Neural cell (in vitro differentiated cells): ENCODE data around the gene CPNE4.

ENCODE experiments used
- MXI1 ChIP-seq: fragments of 450-650 bp; conservative IDR thresholded peaks from 2 replicates; pipeline ENCODE4 v1.6.1; 2014; ENCODE audit warnings: antibody characterized with exemption, mild to moderate bottlenecking; ENCODE audit not compliant: poor library complexity, severe bottlenecking
- TF ChIP-seq, protein P1 (sequence below): fragments of 450-650 bp; IDR thresholded peaks from 2 replicates; pipeline ENCODE4 v1.5.1; 2014; ENCODE audit warnings: antibody characterized with exemption, mild to moderate bottlenecking, moderate library complexity; ENCODE audit not compliant: poor library complexity, severe bottlenecking

DNA sequence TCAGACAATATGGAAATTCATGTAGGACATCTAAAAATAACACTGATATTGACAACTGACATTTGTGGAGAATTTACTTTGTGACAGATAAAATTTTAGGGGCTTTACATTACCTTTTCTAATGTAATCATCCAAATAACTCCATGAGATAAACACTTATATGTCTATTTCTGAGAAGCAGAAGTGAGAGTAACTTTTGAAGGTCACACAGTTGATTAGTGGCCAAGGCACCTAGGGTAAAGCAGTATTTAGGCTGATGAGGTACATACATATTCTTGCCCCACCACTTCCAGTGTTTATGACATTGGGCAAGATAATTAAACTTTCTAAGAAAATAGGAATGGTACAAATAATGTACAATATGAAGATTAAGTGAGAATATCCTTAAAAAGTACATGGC is 248.4 kb downstream of the CPNE4 start:
- no peak for TF ChIP-seq MXI1
- TF ChIP-seq, protein P1, sequence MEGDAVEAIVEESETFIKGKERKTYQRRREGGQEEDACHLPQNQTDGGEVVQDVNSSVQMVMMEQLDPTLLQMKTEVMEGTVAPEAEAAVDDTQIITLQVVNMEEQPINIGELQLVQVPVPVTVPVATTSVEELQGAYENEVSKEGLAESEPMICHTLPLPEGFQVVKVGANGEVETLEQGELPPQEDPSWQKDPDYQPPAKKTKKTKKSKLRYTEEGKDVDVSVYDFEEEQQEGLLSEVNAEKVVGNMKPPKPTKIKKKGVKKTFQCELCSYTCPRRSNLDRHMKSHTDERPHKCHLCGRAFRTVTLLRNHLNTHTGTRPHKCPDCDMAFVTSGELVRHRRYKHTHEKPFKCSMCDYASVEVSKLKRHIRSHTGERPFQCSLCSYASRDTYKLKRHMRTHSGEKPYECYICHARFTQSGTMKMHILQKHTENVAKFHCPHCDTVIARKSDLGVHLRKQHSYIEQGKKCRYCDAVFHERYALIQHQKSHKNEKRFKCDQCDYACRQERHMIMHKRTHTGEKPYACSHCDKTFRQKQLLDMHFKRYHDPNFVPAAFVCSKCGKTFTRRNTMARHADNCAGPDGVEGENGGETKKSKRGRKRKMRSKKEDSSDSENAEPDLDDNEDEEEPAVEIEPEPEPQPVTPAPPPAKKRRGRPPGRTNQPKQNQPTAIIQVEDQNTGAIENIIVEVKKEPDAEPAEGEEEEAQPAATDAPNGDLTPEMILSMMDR, result no peak
